Endodermal cell (in vitro differentiated cells): ENCODE results near the gene CNBD2. TPM values are rescaled to one million over a fixed set of nuclear protein-coding genes. Genes with fewer than 3 reads are reported as not detected.

Source experiments
- DNase-seq: peaks from one replicate; pipeline ENCODE4 v3.0.0-alpha.2; 2017
- H3K27ac ChIP-seq: 2 replicates; pipeline ENCODE4 v1.5.1; 2013; ENCODE audit warnings: mild to moderate bottlenecking, low read depth, low read length, moderate library complexity
- H3K27me3 ChIP-seq: 2 replicates; pipeline ENCODE4 v1.6.1; 2013; ENCODE audit warnings: mild to moderate bottlenecking, low read length, moderate library complexity; ENCODE audit not compliant: insufficient read depth, control insufficient read depth, poor library complexity, severe bottlenecking
- H3K36me3 ChIP-seq: 2 replicates; pipeline ENCODE4 v1.7.0; 2013; ENCODE audit warnings: mild to moderate bottlenecking, low read length, moderate library complexity; ENCODE audit not compliant: control insufficient read depth, insufficient read depth
- H3K4me1 ChIP-seq: one replicate; pipeline ENCODE4 v1.7.0; 2013; ENCODE audit warnings: low read length; ENCODE audit not compliant: control insufficient read depth, insufficient read depth
- H3K4me3 ChIP-seq: 2 replicates; pipeline ENCODE4 v1.5.1; 2013; ENCODE audit warnings: mild to moderate bottlenecking, low read length, moderate library complexity
- H3K9ac ChIP-seq: 2 replicates; pipeline ENCODE4 v1.6.1; 2013; ENCODE audit warnings: mild to moderate bottlenecking, low read length, moderate library complexity; ENCODE audit not compliant: poor library complexity, severe bottlenecking; ENCODE audit errors: extremely low read depth
- H3K9me3 ChIP-seq: 2 replicates; pipeline ENCODE4 v1.6.1; 2013; ENCODE audit warnings: mild to moderate bottlenecking, low read length, moderate library complexity; ENCODE audit not compliant: control insufficient read depth
- H3K27ac Mint-ChIP-seq: 2 replicates; pipeline ENCODE4 v1.8.0; 2020; ENCODE audit warnings: mixed read lengths
- H3K27me3 Mint-ChIP-seq: 2 replicates; pipeline ENCODE4 v1.8.0; 2021; ENCODE audit warnings: mild to moderate bottlenecking, mixed read lengths; ENCODE audit not compliant: insufficient read depth
- H3K36me3 Mint-ChIP-seq: 2 replicates; pipeline ENCODE4 v1.8.0; 2020; ENCODE audit warnings: low read depth, mixed read lengths
- H3K4me1 Mint-ChIP-seq: 2 replicates; pipeline ENCODE4 v1.8.0; 2020; ENCODE audit warnings: mixed read lengths
- H3K4me3 Mint-ChIP-seq: 2 replicates; pipeline ENCODE4 v1.8.0; 2020; ENCODE audit warnings: mild to moderate bottlenecking, moderate library complexity, mixed read lengths
- H3K9me3 Mint-ChIP-seq: 2 replicates; pipeline ENCODE4 v1.8.0; 2020; ENCODE audit warnings: mild to moderate bottlenecking, mixed read lengths
- CTCF ChIP-seq: fragments of 200-600 bp; sonication (generic); conservative IDR thresholded peaks from 2 replicates; pipeline ENCODE4 v1.5.0; 2021; ENCODE audit warnings: antibody characterized with exemption, mild to moderate bottlenecking
- WGBS, 2 experiments: methylation state at CpG; one replicate each; pipeline versions ENCODE4 v1.1.5 to v1.1.7; 2013; ENCODE audit warnings: missing lambda C conversion rate in 2 of 2, mixed read lengths in 1 of 2; ENCODE audit not compliant: insufficient coverage in 1 of 2, insufficient read length in 1 of 2; 5-methylcytosine and 5-hydroxymethylcytosine counted together
- long read RNA-seq, 4 experiments: library from polyadenylated mRNA in 2 of 4; library from RNA in 1 of 4; library from capped mRNA in 1 of 4; stranded (forward) in 3 of 4; unstranded in 1 of 4; transcript quantifications; one replicate each; pipeline ENCODE4 v2.0.0, GENCODE V29; 2020 to 2021; ENCODE audit warnings: inconsistent platforms in 1 of 4
- polyA plus RNA-seq, 2 experiments: library from polyadenylated mRNA; stranded (reverse); fragments of 50-300 nt; gene quantifications; one replicate each; pipeline ENCODE4 v1.2.3, GENCODE V29; 2013
- total RNA-seq, 2 donors: library from RNA; stranded (reverse); fragmentation: NEBNext Ultra II Directional in 1 of 2; extraction: Animal tissue kit (Norgen Biotek cat#: 25700) in 1 of 2; gene quantifications; 2 replicates in 1 of 2; 3 replicates in 1 of 2; pipeline ENCODE4 v1.2.1, GENCODE V29; 2021

The CNBD2 gene
- 1 to 10 TPM; 1.3 to 1.9 TPM for total RNA-seq
- polyA plus RNA-seq (2013, experiment 1 of 2), result 2.4 TPM
- polyA plus RNA-seq (2013, experiment 2 of 2), result 4.2 TPM
- long read RNA-seq, experiment 1, result 0 reads
- long read RNA-seq, experiment 2, result 0 reads
- long read RNA-seq, experiment 3, partial matches to known transcripts, result 0 of 2 reads
- long read RNA-seq, experiment 3, other reads (novel, unspliced or antisense), result 0 of 2 reads
- long read RNA-seq, experiment 4, result 0 reads

GRCh38 chr20:35967979-35968640 lies at the start of gene CNBD2:
TSS of gene CNBD2 (plus strand) at chr20:35968590. CDS start at chr20:35968763, 173 bp downstream.
- H3K9me3 ChIP-seq, result peaks cover 9% of the 10 kb centered on the region
- no peaks in the 10 kb centered on the region for H3K36me3 ChIP-seq
- H3K4me1 ChIP-seq, result no peaks in the 10 kb centered on the region
- no peak within 1 kb of the TSS for H3K27ac ChIP-seq
- H3K4me1 Mint-ChIP-seq, result peaks cover 6% of the 10 kb centered on the region
- no peak for TF ChIP-seq CTCF
- no peak within 1 kb of the TSS for H3K4me3 Mint-ChIP-seq
- no peak within 1 kb of the TSS for H3K27ac Mint-ChIP-seq
- H3K27me3 Mint-ChIP-seq, result peaks cover 4% of the 10 kb centered on the region
- peaks cover 10% of the 10 kb centered on the region for H3K9me3 Mint-ChIP-seq
- H3K27me3 ChIP-seq, result no peaks in the 10 kb centered on the region
- no peak within 1 kb of the TSS for H3K9ac ChIP-seq
- no peak for DNase-seq
- 90 to 100% methylated on average over 2 to 3 of the region's 3 CpGs for WGBS, 2 experiments
- no peaks in the 10 kb centered on the region for H3K36me3 Mint-ChIP-seq
- H3K4me3 ChIP-seq, result no peak within 1 kb of the TSS

GRCh38 chr20:35920523-35920922 lies 47.9 kb upstream of the CNBD2 start:
- Mint-ChIP-seq H3K36me3 (peaks cover 37% of the 10 kb centered on the region), H3K9me3 (no peaks in the 10 kb centered on the region), H3K4me3 (no peak overlapping the region), H3K27ac (no peak overlapping the region), H3K27me3 (no peaks in the 10 kb centered on the region), H3K4me1 (no peaks in the 10 kb centered on the region)
- no peaks in the 10 kb centered on the region for H3K27me3 ChIP-seq
- no peak overlapping the region for H3K4me3 ChIP-seq
- WGBS, 2 experiments, result 100% methylated on average over 3 of the region's 3 CpGs; no CpG with 5 or more reads in 1 of the 2 experiments
- H3K4me1 ChIP-seq, result no peaks in the 10 kb centered on the region
- no peak overlapping the region for H3K9ac ChIP-seq
- no peak for DNase-seq
- no peak overlapping the region for H3K27ac ChIP-seq
- H3K36me3 ChIP-seq, result peaks cover 68% of the 10 kb centered on the region
- TF ChIP-seq CTCF, result no peak
- no peaks in the 10 kb centered on the region for H3K9me3 ChIP-seq

- Histone ChIP-seq H3K36me3 (peaks cover 72% of the 10 kb centered on the region), H3K27me3 (no peaks in the 10 kb centered on the region), H3K9ac (no peak overlapping the region), H3K4me1 (peaks cover 3% of the 10 kb centered on the region), H3K9me3 (no peaks in the 10 kb centered on the region), H3K4me3 (no peak overlapping the region), H3K27ac (no peak overlapping the region)
- no peak for DNase-seq
- 94 to 100% methylated on average over 2 of the region's 2 CpGs for WGBS, 2 experiments
- no peak overlapping the region for H3K4me3 Mint-ChIP-seq
- no peaks in the 10 kb centered on the region for H3K27me3 Mint-ChIP-seq
- H3K4me1 Mint-ChIP-seq, result peaks cover 7% of the 10 kb centered on the region
- no peak for TF ChIP-seq CTCF
- H3K9me3 Mint-ChIP-seq, result no peaks in the 10 kb centered on the region
- no peak overlapping the region for H3K27ac Mint-ChIP-seq
- H3K36me3 Mint-ChIP-seq, result peaks cover 43% of the 10 kb centered on the region
These were observed 39.1 kb upstream of the CNBD2 start for GRCh38 chr20:35929301-35929700.
